ENCODE measurements around the gene PPL. TPM values are rescaled to one million over a fixed set of nuclear protein-coding genes. Genes with fewer than 3 reads are reported as not detected.

Gene PPL
- total and polyA plus RNA-seq, 2 of the 8 experiments (the other 6 are each of a cell fraction or from before 2014, with no cell fraction given) = 11.3 to 29.5 TPM

DNA sequence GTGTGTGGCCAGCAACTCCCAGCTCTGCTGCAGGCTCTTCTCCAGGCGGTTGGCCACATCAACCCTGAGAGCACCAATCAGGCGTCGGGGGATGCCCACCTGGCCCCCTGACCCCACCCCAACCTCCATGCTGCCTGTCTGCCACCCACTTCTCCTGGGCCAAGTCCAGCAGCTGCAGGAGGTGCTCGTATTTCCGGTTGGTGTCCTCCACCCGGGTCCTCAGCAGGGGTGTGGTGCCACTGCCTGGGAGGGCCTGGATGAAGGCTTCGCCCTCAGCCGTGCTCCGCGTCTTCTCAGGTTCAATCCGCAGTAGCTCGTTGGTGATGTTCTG lies 45.1 kb downstream of the PPL start:
- no peaks in the 10 kb centered on the region for H3K27me3 ChIP-seq (replicated peaks in 1 of 4; ENCODE audit: control insufficient read depth in 3 of 4, extremely low read depth in 1 of 4, insufficient read depth in 3 of 4, low read length in 3 of 4)
- no peak overlapping the region for H2BK15ac ChIP-seq (ENCODE audit: low read length)
- H3K9ac ChIP-seq (replicated peaks in 1 of 4; ENCODE audit: extremely low read depth in 1 of 4, low read depth in 3 of 4, low read length in 3 of 4) = no peak overlapping the region
- WGBS, 2 experiments (ENCODE audit: extremely low coverage in 1 of 2, insufficient coverage in 1 of 2, insufficient read length in 1 of 2, insufficient replicate concordance in 2 of 2, low coverage in 1 of 2, low lambda C conversion rate in 2 of 2, missing lambda C conversion rate in 1 of 2) = 92% methylated on average over 12 of the region's 12 CpGs; no CpG with 5 or more reads in 1 of the 2 experiments
- peak overlapping the region; percentile 46; the same call in 1 of the 2 replicates for H4K8ac ChIP-seq (ENCODE audit: extremely low read depth, insufficient read depth, low read length)
- H3K4me2 ChIP-seq (ENCODE audit: insufficient read depth in 1 of 2, low read depth in 2 of 2, low read length in 2 of 2) = no peak overlapping the region
- peaks cover 0 to 3% of the 10 kb centered on the region in 2 experiments for H4K20me1 ChIP-seq (replicated peaks in 1 of 2; ENCODE audit: control insufficient read depth in 1 of 2, insufficient read depth in 2 of 2, low read length in 2 of 2)
- no peaks in the 10 kb centered on the region for H3K79me1 ChIP-seq (ENCODE audit: low read depth, low read length)
- no peak overlapping the region for H2BK12ac ChIP-seq (ENCODE audit: low read depth, low read length)
- DNase-seq (ENCODE audit: low read depth in 1 of 2, low spot score in 2 of 2) (no peak), FAIRE-seq (no peak)
- no peak overlapping the region for H4K5ac ChIP-seq (ENCODE audit: insufficient read length, low read depth, low read length)
- no peaks in the 10 kb centered on the region for H3K79me2 ChIP-seq (ENCODE audit: control insufficient read depth in 1 of 2, insufficient read depth in 2 of 2, low read length in 2 of 2)
- ChIA-PET POLR2A (ENCODE audit: partially characterized antibody) (interaction anchor here (1.0 to 2.3 kb wide), 4 partner anchors 9 to 20 kb away, joined by 3 to 10 read pairs (median 6); no protein-coding TSS in a partner anchor), CTCF (ENCODE audit: partially characterized antibody) (interaction anchor here (0.6 to 3.5 kb wide), 3 partner anchors 10 to 65 kb away, joined by 3 to 15 read pairs (median 4); no protein-coding TSS in a partner anchor)
- no peak overlapping the region for H4K91ac ChIP-seq (replicated peaks; ENCODE audit: insufficient read length, low read length)
- no peaks in the 10 kb centered on the region for H3K4me1 ChIP-seq (replicated peaks in 1 of 4; ENCODE audit: control insufficient read depth in 3 of 4, insufficient read depth in 4 of 4, low read length in 3 of 4)
- H3K36me3 ChIP-seq (ENCODE audit: control insufficient read depth in 2 of 4, insufficient read depth in 4 of 4, low read length in 3 of 4) = peaks cover 5 to 38% (median 21%) of the 10 kb centered on the region in 4 experiments; a peak in 5 of 8 replicates
- no peak overlapping the region for H3K23ac ChIP-seq (ENCODE audit: insufficient read length)
- H2BK120ac ChIP-seq (replicated peaks; ENCODE audit: low read depth, low read length) = no peak overlapping the region
- H3K9me3 ChIP-seq (ENCODE audit: insufficient read depth in 2 of 2, low read depth in 1 of 2, low read length in 1 of 2) = no peaks in the 10 kb centered on the region
- no peak overlapping the region for H3K27ac ChIP-seq (ENCODE audit: low read depth, low read length)
- H3K4ac ChIP-seq (replicated peaks; ENCODE audit: insufficient read length, low read depth, low read length) = no peak overlapping the region
- H2AK5ac ChIP-seq (ENCODE audit: low read depth, low read length) = no peak overlapping the region
- H3K18ac ChIP-seq (ENCODE audit: extremely low read depth, low read length) = no peak overlapping the region
- no peak overlapping the region for H2BK20ac ChIP-seq (ENCODE audit: low read length)
- no peak overlapping the region for H3K4me3 ChIP-seq (ENCODE audit: extremely low read depth in 1 of 4, insufficient read depth in 2 of 4, low read depth in 3 of 4, low read length in 4 of 4)
- no peak overlapping the region for H3K14ac ChIP-seq (ENCODE audit: insufficient read length)
- no peak overlapping the region for H2AFZ ChIP-seq (ENCODE audit: low read length)
- no peak overlapping the region for H3K56ac ChIP-seq (replicated peaks; ENCODE audit: insufficient read length, low read depth, low read length)
- no peak overlapping the region for H2BK5ac ChIP-seq (ENCODE audit: low read depth, low read length)
- no peaks in the 10 kb centered on the region for H3K23me2 ChIP-seq (ENCODE audit: low read depth, low read length)
- TF ChIP-seq CREB1 (IDR thresholded peaks at IDR 0.05) (no peak), SUZ12 (IDR thresholded peaks at IDR 0.05; ENCODE audit: low read length) (no peak)
- TF ChIP-seq, protein P1, sequence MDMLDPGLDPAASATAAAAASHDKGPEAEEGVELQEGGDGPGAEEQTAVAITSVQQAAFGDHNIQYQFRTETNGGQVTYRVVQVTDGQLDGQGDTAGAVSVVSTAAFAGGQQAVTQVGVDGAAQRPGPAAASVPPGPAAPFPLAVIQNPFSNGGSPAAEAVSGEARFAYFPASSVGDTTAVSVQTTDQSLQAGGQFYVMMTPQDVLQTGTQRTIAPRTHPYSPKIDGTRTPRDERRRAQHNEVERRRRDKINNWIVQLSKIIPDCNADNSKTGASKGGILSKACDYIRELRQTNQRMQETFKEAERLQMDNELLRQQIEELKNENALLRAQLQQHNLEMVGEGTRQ (IDR thresholded peaks at IDR 0.05; ENCODE audit: low read length) = no peak

All from H1 (cell line).